HG02610 (cell line): ENCODE data around the gene IDH2.
"Not testable (repeated sequence)": the region's sequence is repeated elsewhere in the genome, so short reads cannot be mapped to it uniquely, and the experiment has no call there.

Experiments
- ATAC-seq: cut with Tn5 transposase; IDR thresholded peaks from one replicate; pipeline ENCODE4 v1.9.1; 2021; ENCODE audit warnings: mild to moderate bottlenecking, moderate library complexity; ENCODE audit not compliant: unreplicated experiment

IDH2 gene

DNA sequence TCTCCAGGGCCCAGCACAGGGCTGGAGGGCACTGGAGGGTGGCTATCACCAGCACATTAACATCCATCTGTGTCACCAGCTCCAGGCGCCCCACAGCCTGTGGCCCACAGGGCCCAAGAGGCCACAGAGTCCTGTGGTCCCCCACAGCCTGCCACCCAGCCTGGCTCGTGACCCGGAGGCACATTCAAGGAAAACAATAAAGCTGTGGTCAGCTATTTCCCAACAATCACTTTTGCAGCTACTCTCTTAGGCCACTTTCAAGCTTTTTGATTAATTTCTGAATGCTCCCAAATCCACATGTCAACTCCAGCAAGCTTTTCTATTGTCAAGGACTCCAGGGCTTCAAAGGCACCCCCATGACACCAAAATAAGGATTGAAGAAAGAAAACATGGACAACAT is 16.7 kb downstream of the IDH2 start:
- ATAC-seq: no peak

GRCh38 chr15:90084876-90085423 is 17.3 kb downstream of the IDH2 start:
- no peak for ATAC-seq

GRCh38 chr15:90083954-90084607 is 18.2 kb downstream of the IDH2 start:
- no peak for ATAC-seq

- ATAC-seq: no peak
Observed at GRCh38 chr15:90083419-90083818, 18.8 kb downstream of the IDH2 start.

DNA sequence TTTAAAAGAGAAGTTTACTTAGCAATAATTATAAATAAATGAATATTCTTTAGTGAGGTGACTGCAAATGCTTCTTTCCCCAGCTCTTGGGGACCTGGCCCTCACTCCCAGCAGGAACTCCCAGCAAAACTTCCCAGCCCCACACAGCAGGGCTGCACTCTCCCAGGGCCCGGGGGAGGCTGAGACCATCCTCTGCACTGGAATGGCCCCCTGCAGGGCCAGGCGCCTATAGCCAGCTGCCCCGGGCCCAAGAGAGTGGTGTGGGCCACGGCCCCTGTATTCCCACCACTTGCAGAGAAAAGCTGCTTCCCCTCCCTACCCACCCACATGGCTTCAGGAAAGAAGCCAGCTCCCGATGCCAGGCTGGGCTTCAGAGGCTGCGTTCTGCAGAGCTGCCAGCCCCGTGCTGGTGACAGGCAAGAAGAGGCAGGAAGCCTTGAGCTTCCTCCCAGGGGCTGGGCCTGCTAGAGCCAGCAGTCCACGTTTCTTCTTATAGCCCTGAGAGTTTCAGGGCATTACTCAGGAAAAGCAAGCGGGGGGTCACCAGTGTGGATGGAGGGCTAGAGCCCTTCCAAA is 20.0 kb downstream of the IDH2 start:
- ATAC-seq: no peak

GRCh38 chr15:90080818-90081393 is 21.4 kb downstream of the IDH2 start:
- no peak for ATAC-seq

- no peak for ATAC-seq
Observed at GRCh38 chr15:90080458-90080755, 21.9 kb downstream of the IDH2 start.

DNA sequence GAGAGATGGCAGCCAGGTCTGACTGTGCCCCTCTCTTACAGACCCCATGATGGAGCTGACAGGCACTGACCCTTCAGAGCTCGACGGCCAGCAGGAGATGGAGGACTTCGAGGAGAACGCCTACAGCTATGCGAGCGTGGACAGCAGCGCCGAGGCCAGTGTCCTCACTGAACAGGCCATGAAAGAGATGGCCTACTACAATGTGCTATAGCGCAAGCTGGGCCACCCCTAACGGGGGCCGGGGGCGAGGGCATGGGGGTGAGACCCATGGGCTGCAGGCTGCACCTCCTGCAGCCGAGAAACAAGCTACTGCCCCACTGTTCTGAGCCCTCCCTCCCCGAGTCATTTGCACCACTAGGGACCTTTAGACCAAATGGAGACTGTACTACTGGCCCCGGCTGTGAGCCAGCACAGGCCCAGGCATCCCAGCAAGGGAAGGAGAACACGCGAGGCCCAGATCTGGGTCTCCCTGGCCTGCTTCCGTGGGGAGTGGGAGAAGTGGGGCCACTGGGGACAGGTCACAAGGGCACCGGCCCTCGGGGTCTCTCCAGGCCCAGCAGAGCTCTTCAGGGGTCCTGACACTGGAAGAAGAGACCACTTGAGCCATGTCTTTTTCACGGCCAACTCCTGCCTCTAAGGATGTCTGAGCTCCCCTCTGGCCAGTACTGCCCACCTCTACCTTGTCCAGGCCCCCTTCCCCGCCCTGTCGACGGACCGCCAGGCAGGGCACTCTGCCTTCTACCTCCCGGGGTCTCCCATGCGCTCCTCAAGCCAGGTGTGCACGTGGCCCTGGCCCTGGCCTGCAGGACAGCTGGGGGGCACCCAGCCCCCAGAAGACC is 22.4 kb downstream of the IDH2 start:
- ATAC-seq: no peak

DNA sequence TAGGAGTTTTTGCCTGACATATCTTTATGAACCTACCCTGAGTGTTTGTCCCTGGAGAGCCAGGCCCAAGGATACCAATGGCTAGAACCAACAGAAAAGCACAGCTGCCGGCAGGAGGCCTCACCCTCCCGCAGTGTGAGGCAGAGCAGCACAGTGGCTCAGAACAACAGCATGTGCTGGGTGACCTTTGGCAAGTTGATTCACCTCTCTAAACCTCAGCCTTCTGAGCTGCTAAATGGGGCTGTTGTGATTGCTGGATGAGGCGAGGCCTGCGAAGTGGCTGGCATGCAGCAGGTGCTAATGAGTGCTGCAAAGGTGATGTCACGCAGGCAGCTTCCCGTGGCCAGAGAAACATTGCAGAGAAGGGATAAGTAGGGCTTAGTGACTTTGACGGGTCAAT is 23.3 kb downstream of the IDH2 start:
- no peak for ATAC-seq

DNA sequence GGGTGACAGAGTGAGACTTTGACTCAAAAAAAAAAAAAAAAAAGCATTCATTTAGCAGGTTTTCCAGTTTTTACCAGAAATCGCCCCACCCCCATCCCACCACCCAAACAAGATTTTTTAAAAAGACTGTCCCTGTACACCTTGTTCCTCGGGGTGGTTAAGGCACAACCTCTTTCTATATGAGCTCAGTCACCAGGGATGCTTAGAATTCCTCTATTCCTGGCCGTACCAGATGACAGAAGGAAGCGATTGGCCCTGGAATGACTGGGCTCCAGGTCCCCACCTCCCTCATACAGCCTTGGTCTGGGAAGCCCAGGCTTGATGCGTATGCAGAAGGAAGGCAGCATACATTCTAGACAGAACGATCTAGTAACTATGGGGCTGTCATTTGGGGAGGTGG is 25.6 kb downstream of the IDH2 start:
- ATAC-seq: no peak

GRCh38 chr15:90075420-90076289 is 26.6 kb downstream of the IDH2 start:
- ATAC-seq: no peak

DNA sequence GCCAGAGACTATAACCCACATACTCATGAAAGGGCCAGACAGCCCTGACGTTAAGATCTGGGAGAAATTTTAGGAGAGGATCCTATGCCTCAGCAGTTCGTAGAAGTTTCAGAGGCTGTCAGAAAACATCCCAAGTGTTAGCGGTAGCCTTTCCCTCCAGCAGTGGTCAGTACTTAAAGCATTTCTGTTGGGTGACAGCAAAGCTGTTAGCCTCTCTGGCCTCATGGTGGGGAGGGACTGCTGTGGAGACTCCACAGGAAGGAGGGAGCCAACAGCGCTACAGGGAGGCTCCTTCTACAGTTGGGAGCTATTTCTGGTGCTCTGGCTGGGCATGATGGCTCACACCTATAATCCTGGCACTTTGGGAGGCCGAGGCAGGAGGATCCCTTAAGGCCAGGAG is 27.4 kb downstream of the IDH2 start:
- no peak for ATAC-seq

- no peak for ATAC-seq
Observed at GRCh38 chr15:90074023-90074422, 28.2 kb downstream of the IDH2 start.

DNA sequence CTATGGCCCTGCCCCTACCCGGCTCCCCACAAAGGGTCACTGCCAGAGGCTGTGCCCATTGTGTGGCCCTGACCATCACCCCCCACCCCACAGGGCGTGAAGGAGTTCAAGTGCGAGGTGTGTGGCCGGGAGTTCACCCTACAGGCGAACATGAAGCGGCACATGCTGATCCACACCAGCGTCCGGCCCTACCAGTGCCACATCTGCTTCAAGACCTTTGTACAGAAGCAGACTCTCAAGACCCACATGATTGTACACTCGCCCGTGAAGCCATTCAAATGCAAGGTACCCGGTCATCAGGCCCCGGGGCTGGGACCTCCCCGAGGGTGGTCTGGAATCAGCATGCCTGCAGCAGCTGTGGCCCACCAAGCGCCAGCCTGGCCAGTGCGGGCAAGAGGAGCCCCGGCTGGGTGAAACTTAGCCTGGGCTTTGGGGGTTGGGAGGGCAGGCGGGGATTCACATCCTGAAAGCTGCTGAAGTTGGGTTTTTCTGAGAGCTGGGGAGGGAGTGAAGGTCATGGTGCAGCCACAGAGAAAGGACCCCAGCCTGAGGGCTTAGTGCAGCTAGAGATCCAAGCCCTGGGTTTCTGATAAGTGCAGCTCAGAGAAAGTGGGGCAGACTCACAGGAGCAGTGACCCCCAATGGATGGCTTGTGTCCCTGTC is 29.2 kb downstream of the IDH2 start:
- ATAC-seq: no peak

DNA sequence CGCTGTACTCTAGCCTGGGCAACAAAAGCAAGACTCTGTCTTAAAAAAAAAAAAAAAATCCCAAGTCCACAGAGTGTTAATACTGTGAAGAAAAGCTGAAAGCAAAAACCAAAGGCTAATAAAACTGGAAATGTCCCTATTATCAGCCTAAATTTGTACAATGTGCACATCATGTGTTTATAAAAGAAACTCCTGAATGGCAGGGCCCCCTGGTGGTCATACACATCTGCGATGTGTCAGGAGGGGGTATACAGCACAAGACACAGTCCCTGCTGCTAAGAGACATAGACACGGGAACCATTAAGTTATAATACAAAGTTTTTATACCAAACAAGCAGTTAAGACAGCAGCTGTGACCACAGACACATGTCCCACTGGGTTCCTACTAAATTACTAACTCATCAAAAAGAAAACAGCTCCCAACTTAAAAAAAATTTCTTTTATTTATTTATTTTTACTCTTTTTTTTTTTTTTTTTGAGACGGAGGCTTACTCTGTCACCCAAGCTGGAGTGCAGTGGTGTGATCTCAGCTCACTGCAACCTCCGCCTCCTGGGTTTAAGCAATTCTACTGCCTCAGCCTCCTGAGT is 31.0 kb downstream of the IDH2 start:
- ATAC-seq: peak; percentile 67

GRCh38 chr15:90070623-90071022 is 31.6 kb downstream of the IDH2 start:
- ATAC-seq: not testable (repeated sequence)

- ATAC-seq: no peak
Observed at GRCh38 chr15:90067953-90068606, 34.2 kb downstream of the IDH2 start.

GRCh38 chr15:90067181-90067952 is 34.9 kb downstream of the IDH2 start:
- no peak for ATAC-seq

- no peak for ATAC-seq
Observed at GRCh38 chr15:90065682-90066049, 36.6 kb downstream of the IDH2 start.
